H1 (cell line): ENCODE results near the gene PET117. TPM values are rescaled to one million over a fixed set of nuclear protein-coding genes. Genes with fewer than 3 reads are reported as not detected.

Experiments
- CTCF ChIA-PET: fragments of 300-600 bp; sonication (Branson Sonifier 250); formaldehyde crosslinking; loops from one replicate; lab custom pipeline; 2021; ENCODE audit not compliant: partially characterized antibody; lab: Charles Lee
- POLR2A ChIA-PET: fragments of 300-600 bp; sonication (Branson Sonifier 250); formaldehyde crosslinking; loops from one replicate; lab custom pipeline; 2021; ENCODE audit warnings: inconsistent platforms; ENCODE audit not compliant: partially characterized antibody; lab: Charles Lee
- DNase-seq, 2 experiments: peaks; one replicate each; pipeline versions ENCODE4 v3.0.0 to v3.0.0-alpha.2; 2010 to 2022; ENCODE audit warnings: low spot score in 2 of 2, low read depth in 1 of 2, mixed read lengths in 1 of 2
- FAIRE-seq: peaks from 2 replicates; lab custom pipeline; 2011; peaks lifted over from hg19 to GRCh38; lab: Jason Lieb, UNC
- H2AFZ ChIP-seq: 2 replicates; pipeline ENCODE4 v1.8.1; 2012; ENCODE audit warnings: low read length, inconsistent platforms
- H2AK5ac ChIP-seq: 2 replicates; pipeline ENCODE4 v1.6.1; 2013; ENCODE audit warnings: low read depth, low read length
- H2BK120ac ChIP-seq: replicated peaks from 2 replicates; pipeline ENCODE3; 2013; ENCODE audit warnings: low read depth, low read length, inconsistent platforms
- H2BK12ac ChIP-seq: 2 replicates; pipeline ENCODE4 v1.6.1; 2013; ENCODE audit warnings: low read depth, low read length
- H2BK15ac ChIP-seq: 2 replicates; pipeline ENCODE4 v1.6.1; 2013; ENCODE audit warnings: low read length
- H2BK20ac ChIP-seq: 2 replicates; pipeline ENCODE4 v1.6.1; 2013; ENCODE audit warnings: low read length
- H2BK5ac ChIP-seq: 2 replicates; pipeline ENCODE4 v1.6.1; 2013; ENCODE audit warnings: low read depth, low read length
- H3K14ac ChIP-seq: 2 replicates; pipeline ENCODE4 v1.6.1; 2013; ENCODE audit warnings: inconsistent platforms; ENCODE audit not compliant: insufficient read length
- H3K18ac ChIP-seq: 2 replicates; pipeline ENCODE4 v1.6.1; 2013; ENCODE audit warnings: low read length; ENCODE audit errors: extremely low read depth
- H3K23ac ChIP-seq: 2 replicates; pipeline ENCODE4 v1.6.1; 2013; ENCODE audit warnings: inconsistent platforms; ENCODE audit not compliant: insufficient read length
- H3K23me2 ChIP-seq: 2 replicates; pipeline ENCODE4 v1.6.1; 2013; ENCODE audit warnings: low read depth, low read length
- H3K27ac ChIP-seq: 2 replicates; pipeline ENCODE4 v1.6.1; 2011; ENCODE audit warnings: low read depth, low read length, inconsistent platforms
- H3K27me3 ChIP-seq, 4 experiments: replicated peaks in 1 of 4; 1 replicate in 1 of 4; 2 replicates in 3 of 4; pipeline versions ENCODE4 v1.6.1 to v1.8.1; 2011 to 2013; ENCODE audit warnings: low read length in 3 of 4, mild to moderate bottlenecking in 3 of 4, inconsistent platforms in 2 of 4, mixed read lengths in 2 of 4, moderate library complexity in 1 of 4; ENCODE audit not compliant: control insufficient read depth in 3 of 4, insufficient read depth in 3 of 4; ENCODE audit errors: extremely low read depth in 1 of 4
- H3K36me3 ChIP-seq, 4 experiments: 2 replicates each; pipeline versions ENCODE4 v1.6.1 to v1.8.1; 2011 to 2013; ENCODE audit warnings: mild to moderate bottlenecking in 4 of 4, low read length in 3 of 4, moderate library complexity in 2 of 4, control low read depth in 1 of 4, inconsistent platforms in 1 of 4; ENCODE audit not compliant: insufficient read depth in 4 of 4, control insufficient read depth in 2 of 4
- H3K4ac ChIP-seq: replicated peaks from 2 replicates; pipeline ENCODE3; 2013; ENCODE audit warnings: low read length, low read depth, mixed read lengths, inconsistent platforms; ENCODE audit not compliant: insufficient read length
- H3K4me1 ChIP-seq, 4 experiments: replicated peaks in 1 of 4; 1 replicate in 1 of 4; 2 replicates in 3 of 4; pipeline versions ENCODE4 v1.6.1 to v1.8.1; 2011 to 2013; ENCODE audit warnings: low read length in 3 of 4, inconsistent platforms in 2 of 4, mixed read lengths in 1 of 4; ENCODE audit not compliant: insufficient read depth in 4 of 4, control insufficient read depth in 3 of 4
- H3K4me2 ChIP-seq, 2 experiments: 2 replicates each; pipeline versions ENCODE4 v1.6.1 to v1.8.1; 2011 to 2013; ENCODE audit warnings: low read depth in 2 of 2, low read length in 2 of 2, control low read depth in 1 of 2, inconsistent platforms in 1 of 2, mild to moderate bottlenecking in 1 of 2; ENCODE audit not compliant: insufficient read depth in 1 of 2
- H3K4me3 ChIP-seq, 4 experiments: fragments of 200-600, 300-600 bp in 1 of 4; sonication (generic), shearing (Covaris generic), sonication (Bioruptor Twin) in 1 of 4; 2 replicates each; pipeline versions ENCODE4 v1.5.1 to v1.8.1; 2011 to 2016; ENCODE audit warnings: low read length in 4 of 4, low read depth in 3 of 4, control low read depth in 2 of 4, inconsistent platforms in 2 of 4, mild to moderate bottlenecking in 2 of 4, mixed read lengths in 1 of 4, moderate library complexity in 1 of 4; ENCODE audit not compliant: insufficient read depth in 2 of 4; ENCODE audit errors: extremely low read depth in 1 of 4
- H3K56ac ChIP-seq: replicated peaks from 2 replicates; pipeline ENCODE3; 2013; ENCODE audit warnings: low read depth, mild to moderate bottlenecking, mixed read lengths, low read length, inconsistent platforms; ENCODE audit not compliant: insufficient read length
- H3K79me1 ChIP-seq: 2 replicates; pipeline ENCODE4 v1.6.1; 2013; ENCODE audit warnings: low read depth, low read length, control low read depth
- H3K79me2 ChIP-seq, 2 experiments: 2 replicates each; pipeline versions ENCODE4 v1.6.1 to v1.8.1; 2012 to 2013; ENCODE audit warnings: low read length in 2 of 2, mild to moderate bottlenecking in 2 of 2, inconsistent platforms in 1 of 2; ENCODE audit not compliant: insufficient read depth in 2 of 2, control insufficient read depth in 1 of 2
- H3K9ac ChIP-seq, 4 experiments: replicated peaks in 1 of 4; 1 replicate in 1 of 4; 2 replicates in 3 of 4; pipeline versions ENCODE4 v1.6.1 to v1.8.1; 2011 to 2013; ENCODE audit warnings: low read depth in 3 of 4, low read length in 3 of 4, control low read depth in 2 of 4, mild to moderate bottlenecking in 2 of 4, moderate library complexity in 2 of 4, inconsistent platforms in 1 of 4; ENCODE audit errors: extremely low read depth in 1 of 4
- H3K9me3 ChIP-seq, 2 experiments: 2 replicates each; pipeline versions ENCODE4 v1.6.1 to v1.8.1; 2012 to 2013; ENCODE audit warnings: mild to moderate bottlenecking in 2 of 2, moderate library complexity in 2 of 2, control low read depth in 1 of 2, inconsistent platforms in 1 of 2, low read depth in 1 of 2, low read length in 1 of 2, mixed read lengths in 1 of 2; ENCODE audit not compliant: insufficient read depth in 2 of 2
- H4K20me1 ChIP-seq, 2 experiments: replicated peaks in 1 of 2; 2 replicates each; pipeline versions ENCODE3 to v1.8.1; 2011 to 2013; ENCODE audit warnings: inconsistent platforms in 2 of 2, low read length in 2 of 2, mild to moderate bottlenecking in 1 of 2; ENCODE audit not compliant: insufficient read depth in 2 of 2, control insufficient read depth in 1 of 2
- H4K5ac ChIP-seq: 2 replicates; pipeline ENCODE4 v1.6.1; 2013; ENCODE audit warnings: low read length, low read depth, mixed read lengths, inconsistent platforms; ENCODE audit not compliant: insufficient read length
- H4K8ac ChIP-seq: 2 replicates; pipeline ENCODE4 v1.8.0; 2013; ENCODE audit warnings: mild to moderate bottlenecking, moderate library complexity, low read length, inconsistent platforms; ENCODE audit not compliant: insufficient read depth; ENCODE audit errors: extremely low read depth
- H4K91ac ChIP-seq: replicated peaks from 2 replicates; pipeline ENCODE3; 2013; ENCODE audit warnings: low read length, mixed read lengths, inconsistent platforms; ENCODE audit not compliant: insufficient read length
- ASH2L ChIP-seq: fragments of 200-600, 300-600 bp; sonication (generic); IDR thresholded peaks from one replicate; pipeline ENCODE4 v1.7.1; 2017; ENCODE audit warnings: low read length
- EP300 ChIP-seq, 2 experiments: IDR thresholded peaks; 1 replicate in 1 of 2; 2 replicates in 1 of 2; pipeline ENCODE4 v1.6.1; 2011 to 2012; ENCODE audit warnings: low read depth in 2 of 2, low read length in 2 of 2, mild to moderate bottlenecking in 2 of 2, borderline replicate concordance in 1 of 2, inconsistent platforms in 1 of 2, moderate library complexity in 1 of 2
- KDM1A ChIP-seq: fragments of 200-600, 300-600 bp; sonication (generic); IDR thresholded peaks from 2 replicates; pipeline ENCODE4 v1.7.1; 2016; ENCODE audit warnings: mild to moderate bottlenecking, low read length, borderline replicate concordance
- NANOG ChIP-seq: IDR thresholded peaks from 2 replicates; pipeline ENCODE4 v1.6.1; 2011; ENCODE audit warnings: low read length, low read depth, mild to moderate bottlenecking, inconsistent platforms; ENCODE audit not compliant: insufficient read depth, poor library complexity, severe bottlenecking
- RXRA ChIP-seq: IDR thresholded peaks from 2 replicates; pipeline ENCODE4 v1.6.1; 2011; ENCODE audit warnings: low read depth, mild to moderate bottlenecking, low read length, moderate library complexity; ENCODE audit not compliant: insufficient read depth
- SAP30 ChIP-seq: fragments of 300-600 bp; sonication (generic); IDR thresholded peaks from 2 replicates; pipeline ENCODE4 v1.7.1; 2012; ENCODE audit warnings: low read length, moderate library complexity, mild to moderate bottlenecking, inconsistent platforms; ENCODE audit not compliant: insufficient read depth, insufficient replicate concordance
- SIX5 ChIP-seq: IDR thresholded peaks from 2 replicates; pipeline ENCODE4 v1.6.1; 2011; ENCODE audit warnings: mild to moderate bottlenecking, low read depth, low read length
- TAF1 ChIP-seq: IDR thresholded peaks from 2 replicates; pipeline ENCODE4 v1.6.1; 2011; ENCODE audit warnings: mild to moderate bottlenecking, low read depth, low read length
- TBP ChIP-seq: IDR thresholded peaks from 2 replicates; pipeline ENCODE4 v1.6.1; 2011; ENCODE audit warnings: low read depth, low read length, improper control_type of control experiment
- USF2 ChIP-seq: IDR thresholded peaks from 2 replicates; pipeline ENCODE4 v1.6.1; 2011; ENCODE audit warnings: low read length, improper control_type of control experiment
- WGBS, 2 experiments: shearing (Covaris generic) in 1 of 2; methylation state at CpG; one replicate each; pipeline versions ENCODE4 v1.1.6 to v1.1.7; 2013 to 2015; ENCODE audit warnings: low lambda C conversion rate in 2 of 2, mixed read lengths in 2 of 2, inconsistent platforms in 1 of 2, low coverage in 1 of 2, missing lambda C conversion rate in 1 of 2; ENCODE audit not compliant: insufficient replicate concordance in 2 of 2, insufficient coverage in 1 of 2, insufficient read length in 1 of 2; ENCODE audit errors: extremely low coverage in 1 of 2, missing lambda C conversion rate in 1 of 2; 5-methylcytosine and 5-hydroxymethylcytosine counted together
- polyA plus RNA-seq, 7 experiments: library from polyadenylated mRNA; depleted of rRNA in 3 of 7; stranded (reverse) in 5 of 7; unstranded in 2 of 7; fragments of >200 nt in 5 of 7; fragments of 200-250 nt in 2 of 7; gene quantifications; 1 replicate in 5 of 7; 2 replicates in 1 of 7; 4 replicates in 1 of 7; pipeline versions ENCODE4 v1.2.1 to v1.2.3, GENCODE V29; 2011 to 2013; ENCODE audit warnings: missing spikeins in 2 of 7, mixed read lengths in 2 of 7
- total RNA-seq: library from RNA; stranded (reverse); fragmentation: NEBNext Ultra II Directional; extraction: Animal tissue kit (Norgen Biotek cat#: 25700); gene quantifications from 2 replicates; pipeline ENCODE4 v1.2.1, GENCODE V29; 2021
- TF ChIP-seq, protein P1 (sequence below): IDR thresholded peaks from 2 replicates; pipeline ENCODE4 v1.6.1; 2012; ENCODE audit warnings: inconsistent platforms
- TF ChIP-seq, protein P2 (sequence below): IDR thresholded peaks from 2 replicates; pipeline ENCODE4 v1.6.1; 2011; ENCODE audit warnings: low read depth, mild to moderate bottlenecking, low read length; ENCODE audit not compliant: insufficient read depth

The PET117 gene
- total and polyA plus RNA-seq, 2 of the 8 experiments (the other 6 are each of a cell fraction or from before 2014, with no cell fraction given) = 9.1 to 23.8 TPM

DNA sequence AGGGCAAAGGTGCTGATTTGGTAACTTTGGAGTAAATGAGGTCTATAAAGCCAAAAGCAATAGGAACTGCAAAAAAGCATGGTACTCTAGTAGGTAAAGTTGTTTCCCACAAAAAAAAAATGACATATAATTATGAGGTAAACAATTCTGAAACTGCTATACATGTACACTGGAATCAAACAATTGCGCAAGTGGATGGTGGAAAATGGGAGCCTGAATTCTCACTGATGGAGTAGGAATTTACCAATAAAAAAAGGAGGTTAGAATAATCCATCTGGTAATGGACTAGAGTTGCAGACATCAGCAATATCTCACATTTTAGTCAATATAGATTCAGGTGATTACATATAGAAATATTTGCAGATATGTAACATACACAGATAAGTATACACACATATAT, 5.0 kb upstream of the PET117 start:
- Histone ChIP-seq H2AFZ (no peak overlapping the region), H3K36me3 (no peaks in the 10 kb centered on the region), H3K79me2 (no peaks in the 10 kb centered on the region), H3K4ac (no peak overlapping the region), H2BK15ac (no peak overlapping the region), H2BK12ac (no peak overlapping the region), H3K79me1 (no peaks in the 10 kb centered on the region), H3K23me2 (peaks cover 3% of the 10 kb centered on the region; the same call in 1 of the 2 replicates), H4K91ac (no peak overlapping the region), H3K9me3 (no peaks in the 10 kb centered on the region), H3K27me3 (no peaks in the 10 kb centered on the region; a peak in 1 of 7 replicates), H2BK120ac (no peak overlapping the region), H4K5ac (no peak overlapping the region), H3K9ac (no peak overlapping the region), H2AK5ac (no peak overlapping the region), H3K14ac (no peak overlapping the region), H3K4me2 (no peak overlapping the region), H4K8ac (no peak overlapping the region), H2BK5ac (no peak overlapping the region), H3K18ac (no peak overlapping the region), H3K27ac (no peak overlapping the region), H4K20me1 (no peaks in the 10 kb centered on the region), H3K4me1 (no peaks in the 10 kb centered on the region; a peak in 1 of 7 replicates), H3K23ac (no peak overlapping the region), H3K4me3 (no peak overlapping the region), H3K56ac (no peak overlapping the region), H2BK20ac (no peak overlapping the region)
- ChIA-PET CTCF (no interaction called here), POLR2A (interaction anchor here (1.2 kb wide), 1 partner anchor 40 kb away, joined by 3 read pairs; no protein-coding TSS in a partner anchor)
- WGBS, 2 experiments = 91% methylated on average over 1 of the region's 1 CpG; no CpG with 5 or more reads in 1 of the 2 experiments
- no peak for FAIRE-seq
- DNase-seq = no peak
- no peak for TF ChIP-seq SIX5
- no peak for TF ChIP-seq RXRA
- TF ChIP-seq NANOG = no peak
- TF ChIP-seq, protein P1, sequence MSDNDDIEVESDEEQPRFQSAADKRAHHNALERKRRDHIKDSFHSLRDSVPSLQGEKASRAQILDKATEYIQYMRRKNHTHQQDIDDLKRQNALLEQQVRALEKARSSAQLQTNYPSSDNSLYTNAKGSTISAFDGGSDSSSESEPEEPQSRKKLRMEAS = no peak
- TF ChIP-seq EP300 (IDR thresholded peaks at IDR 0.05; ENCODE audit: borderline replicate concordance in 1 of 2, low read depth in 2 of 2, low read length in 2 of 2) = no peak
- TF ChIP-seq, protein P2, sequence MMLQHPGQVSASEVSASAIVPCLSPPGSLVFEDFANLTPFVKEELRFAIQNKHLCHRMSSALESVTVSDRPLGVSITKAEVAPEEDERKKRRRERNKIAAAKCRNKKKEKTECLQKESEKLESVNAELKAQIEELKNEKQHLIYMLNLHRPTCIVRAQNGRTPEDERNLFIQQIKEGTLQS = no peak
- TF ChIP-seq TAF1 = no peak
- no peak for TF ChIP-seq SAP30
- TF ChIP-seq USF2 = no peak
- TF ChIP-seq ASH2L = no peak
- no peak for TF ChIP-seq TBP
- no peak for TF ChIP-seq KDM1A
